ELF-1 (cell line): ENCODE measurements around the gene TMEM131.
A peak's percentile ranks its signal among the peaks of the same experiment; 100 is the strongest.

Source experiments
- DNase-seq: peaks from one replicate; pipeline ENCODE4 v3.0.0-alpha.2; 2016; ENCODE audit warnings: low read depth, low spot score

The TMEM131 gene

DNA sequence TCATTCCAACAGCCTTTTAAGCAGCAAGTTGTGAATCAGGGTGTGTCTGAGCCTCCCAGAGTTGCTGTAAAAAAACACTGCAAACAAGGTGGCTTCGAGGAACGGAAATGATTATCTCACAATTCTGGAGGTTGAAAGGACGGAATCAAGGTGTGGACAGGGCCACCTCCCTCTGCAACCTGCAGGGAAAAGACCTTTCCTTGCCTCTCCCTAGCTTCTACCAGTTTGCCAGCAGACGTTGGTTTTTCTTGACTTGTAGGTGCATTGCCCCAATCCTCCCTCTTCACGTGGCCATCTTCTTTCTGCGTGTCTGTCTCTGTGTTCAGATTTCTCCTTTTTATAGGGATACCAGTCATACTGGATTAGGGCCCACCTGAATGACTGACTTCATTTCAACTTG is 24.8 kb upstream of the TMEM131 start:
- no peak for DNase-seq

- DNase-seq: no peak
Measured at GRCh38 chr2:98016908-98017670, 21.3 kb upstream of the TMEM131 start.

- no peak for DNase-seq
Measured at GRCh38 chr2:98015671-98016070, 19.9 kb upstream of the TMEM131 start.

DNA sequence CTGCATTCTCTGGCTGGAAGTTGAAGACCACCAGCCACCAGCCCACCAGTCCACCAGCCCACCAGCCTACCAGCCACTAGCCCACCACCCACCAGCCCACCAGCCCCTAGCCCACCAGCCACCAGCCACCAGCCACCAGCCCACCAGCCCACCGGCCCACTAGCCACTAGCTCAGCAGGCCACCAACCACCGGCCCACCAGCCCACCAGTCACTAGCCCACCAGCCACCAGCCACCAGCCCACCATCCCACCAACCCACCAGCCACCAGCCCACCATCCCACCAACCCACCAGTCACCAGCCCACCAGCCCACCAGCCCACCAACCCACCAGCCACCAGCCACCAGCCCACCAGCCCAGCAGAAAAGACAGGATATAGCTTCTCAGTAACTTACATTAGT is 18.6 kb upstream of the TMEM131 start:
- no peak for DNase-seq

- DNase-seq: no peak
Measured at GRCh38 chr2:98013407-98014042, 17.8 kb upstream of the TMEM131 start.

GRCh38 chr2:98012561-98012991 is 16.8 kb upstream of the TMEM131 start:
- DNase-seq: no peak

DNA sequence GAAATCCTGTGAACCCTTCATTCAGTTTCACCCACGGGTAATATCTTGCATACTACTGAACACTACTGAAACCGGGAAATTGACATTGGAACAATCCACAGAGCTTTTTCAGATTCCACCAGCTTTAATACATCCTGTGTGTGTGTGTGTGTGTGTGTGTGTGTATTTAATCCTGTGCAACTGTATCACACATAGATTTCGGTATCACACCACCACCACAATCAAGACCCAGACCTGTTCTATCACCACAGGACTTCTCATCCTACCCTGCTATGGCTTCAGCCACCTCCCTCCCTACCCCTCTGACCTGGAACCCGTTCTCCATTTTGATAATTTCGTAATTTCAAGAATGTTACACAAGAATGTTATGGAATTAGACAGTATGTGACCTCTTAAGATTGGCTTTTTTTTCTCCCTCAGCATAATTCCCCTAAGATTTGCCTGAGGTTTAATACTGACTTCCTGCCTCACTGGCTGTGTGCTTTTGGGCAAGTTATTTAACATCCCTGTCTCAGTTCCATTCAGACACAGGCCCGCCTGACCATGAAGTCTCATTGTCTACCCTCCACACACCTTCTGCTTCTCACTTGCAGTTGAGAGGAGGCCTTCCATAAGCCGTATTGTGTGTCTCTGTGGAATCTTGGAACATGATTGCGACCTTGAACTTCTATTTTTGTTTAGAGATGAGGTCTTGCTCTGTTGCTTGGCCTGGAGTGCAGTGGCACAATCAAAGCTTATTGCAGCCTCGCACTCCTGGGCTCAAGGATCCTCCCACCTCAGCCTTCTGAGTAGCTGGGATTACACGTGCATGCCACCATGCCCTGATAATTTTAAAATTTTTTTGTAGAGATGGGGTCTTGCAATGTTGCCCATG is 14.4 kb upstream of the TMEM131 start:
- DNase-seq: no peak

DNA sequence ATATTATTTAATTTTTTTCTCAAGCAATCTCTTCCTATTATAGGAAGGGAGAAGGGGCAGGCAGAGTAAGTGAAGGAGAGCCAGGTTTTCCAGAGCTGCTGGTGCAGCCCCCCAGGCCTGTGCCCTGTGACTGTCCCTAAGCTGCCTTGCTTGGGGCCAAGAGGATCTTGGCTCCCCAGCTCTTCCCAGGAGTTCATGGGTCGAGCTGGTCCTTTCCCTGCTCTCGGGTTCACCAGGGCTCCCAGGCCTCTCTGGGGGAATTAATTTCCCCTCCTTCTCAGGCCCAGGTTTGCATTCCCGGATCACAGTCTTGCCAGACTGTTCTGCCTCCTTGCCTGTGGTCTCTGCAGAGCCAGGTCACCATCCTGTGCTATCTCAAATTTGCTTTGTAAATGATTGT is 12.7 kb upstream of the TMEM131 start:
- no peak for DNase-seq

DNA sequence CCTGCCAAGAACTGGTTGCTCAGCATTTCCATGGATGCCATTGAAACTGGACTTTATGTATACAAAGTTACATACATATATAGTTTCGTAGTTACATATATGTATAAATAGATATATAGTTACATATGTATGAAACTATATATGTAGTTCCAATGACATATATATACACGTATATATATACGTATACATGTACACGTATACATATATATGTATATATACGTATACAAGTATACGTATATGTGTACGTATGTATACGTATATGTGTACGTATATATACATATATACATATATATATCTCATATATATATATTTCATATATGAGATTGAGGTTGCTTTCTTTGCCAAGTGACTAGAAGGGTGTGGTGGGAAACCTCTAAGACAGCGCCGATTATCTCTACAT is 10.6 kb upstream of the TMEM131 start:
- DNase-seq: no peak

- DNase-seq: no peak
Measured at GRCh38 chr2:98004613-98005012, 8.9 kb upstream of the TMEM131 start.

DNA sequence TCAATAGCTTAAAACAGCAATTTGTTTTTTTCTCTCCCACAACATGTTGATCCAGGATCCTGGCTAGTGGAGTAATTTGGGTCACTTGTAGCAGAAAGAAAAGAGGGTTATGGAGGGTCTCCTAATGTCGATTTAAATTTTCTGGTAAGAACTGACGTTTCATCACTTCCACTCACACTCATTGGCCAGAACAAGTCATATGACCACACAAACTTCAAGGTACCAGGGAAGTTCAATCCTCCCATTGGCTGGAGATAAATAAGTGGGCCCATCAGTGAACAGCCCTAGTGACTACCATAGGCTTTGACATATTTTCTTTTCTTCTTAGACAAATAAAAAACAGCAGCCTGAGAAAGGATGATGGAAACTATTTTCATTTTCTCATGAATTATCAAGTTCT is 8.3 kb upstream of the TMEM131 start:
- DNase-seq: no peak

DNA sequence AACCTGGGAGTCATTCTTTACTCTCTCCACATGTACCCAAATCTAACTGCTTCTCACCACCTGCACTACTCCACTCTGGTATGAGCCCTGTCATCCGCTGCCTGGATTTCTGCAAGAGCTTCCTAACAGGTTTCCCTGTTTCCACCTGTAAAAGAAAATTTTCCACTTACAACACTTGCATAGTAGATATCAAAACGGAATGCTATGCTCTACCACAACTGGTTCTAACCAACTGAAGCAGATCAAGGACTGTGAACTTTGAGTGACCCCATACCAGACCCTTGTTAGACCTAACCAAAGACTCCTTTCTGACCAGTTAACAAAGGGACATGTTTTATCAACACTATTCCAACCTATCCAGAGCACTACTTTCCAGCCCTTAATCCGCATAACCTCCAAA is 3.8 kb upstream of the TMEM131 start:
- no peak for DNase-seq

DNA sequence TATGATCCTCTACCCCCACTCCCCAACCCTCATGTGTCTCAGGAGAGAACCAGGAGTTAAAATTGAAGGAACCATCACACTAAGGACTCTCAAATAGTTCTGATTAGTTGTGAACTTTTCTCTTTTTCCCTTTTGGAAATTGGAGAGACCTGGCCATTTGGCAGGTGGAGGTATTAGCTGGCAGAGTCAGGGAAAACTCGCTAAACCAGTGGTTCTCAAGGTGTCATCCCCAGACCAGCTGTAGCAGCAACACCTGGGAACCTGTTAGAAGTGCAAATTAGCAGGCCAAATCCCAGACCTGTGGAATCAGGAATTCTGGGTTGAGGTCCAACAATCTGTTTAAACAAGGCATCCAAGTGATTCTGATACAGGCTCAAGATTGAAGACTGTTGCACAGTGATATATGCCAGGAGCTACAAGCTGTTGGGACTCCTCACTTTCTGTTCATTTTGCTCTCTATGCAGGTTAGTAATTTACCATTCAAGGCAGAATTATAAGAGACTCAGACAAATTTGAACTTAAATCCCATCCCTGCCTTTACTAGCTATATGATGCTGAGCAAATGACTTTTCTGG is 2.8 kb upstream of the TMEM131 start:
- peak; percentile 60 for DNase-seq

- DNase-seq: peak; percentile 85
Measured at GRCh38 chr2:97997784-97998392, 2.1 kb upstream of the TMEM131 start.

GRCh38 chr2:97996679-97997078 is 931 bp upstream of the TMEM131 start:
- DNase-seq: peak; percentile 32

DNA sequence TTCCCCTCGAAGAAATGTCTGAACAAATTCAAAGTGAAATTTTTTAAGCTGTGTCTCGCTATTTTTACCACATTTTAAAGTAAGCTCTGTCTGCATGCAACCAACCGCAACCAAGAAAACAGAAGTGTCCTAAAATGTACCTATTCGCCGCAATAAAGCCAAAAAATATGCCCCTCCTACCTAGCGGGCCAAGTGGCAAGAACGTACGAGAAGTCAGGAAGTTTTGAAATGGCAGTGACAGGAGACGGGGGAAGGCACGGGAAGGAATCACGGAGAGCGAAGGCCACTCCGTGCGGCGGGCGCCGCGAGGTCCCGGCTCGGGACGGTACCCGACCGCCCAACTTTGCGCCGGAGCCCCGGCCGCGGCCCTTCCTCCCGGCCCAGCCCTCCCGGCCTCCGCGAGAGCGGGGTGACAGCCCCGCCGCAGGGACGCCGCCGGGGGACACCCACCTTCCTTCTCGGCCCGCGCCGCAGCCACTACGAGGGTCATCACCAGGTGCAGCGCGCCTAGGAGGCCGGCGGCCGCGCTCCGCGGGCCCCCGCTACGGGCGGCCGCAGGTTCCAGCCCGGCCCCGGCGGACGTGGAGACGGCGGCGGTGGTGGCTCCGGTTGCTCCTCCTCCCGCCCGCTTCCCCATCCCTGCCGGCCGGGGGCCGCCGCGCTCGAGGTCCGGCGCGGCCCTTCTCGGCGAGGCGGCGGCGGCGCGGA is 568 bp downstream of the TMEM131 start:
- DNase-seq: peak; percentile 53

GRCh38 chr2:97994476-97994875 is 1.3 kb downstream of the TMEM131 start:
- DNase-seq: no peak

DNA sequence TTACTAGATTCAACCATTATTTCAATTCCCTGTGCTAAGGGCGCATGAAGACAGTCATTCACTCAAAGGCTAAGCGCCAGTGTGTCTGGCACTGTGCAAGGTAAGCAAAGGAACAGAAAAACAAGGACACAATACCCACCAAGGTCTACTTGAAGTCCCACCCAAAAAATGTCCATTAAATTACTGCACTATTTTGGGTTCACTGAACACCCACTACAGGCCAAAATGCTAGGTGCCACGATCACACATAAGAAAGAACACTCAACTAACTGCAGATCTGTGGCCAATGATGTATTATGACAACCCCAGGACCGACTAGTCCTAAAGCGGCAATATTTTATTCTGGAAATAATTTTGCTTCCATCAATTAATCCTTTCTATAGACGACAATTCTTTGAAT is 1.8 kb downstream of the TMEM131 start:
- DNase-seq: no peak

- no peak for DNase-seq
Measured at GRCh38 chr2:97992836-97993825, 2.6 kb downstream of the TMEM131 start.
